ENCODE results near the gene PLXNC1.

The PLXNC1 gene

GRCh38 chr12:94150240-94151121 lies 2.1 kb downstream of the PLXNC1 start:
- H3K36me3 Mint-ChIP-seq (ENCODE audit: insufficient read depth), result peaks cover 7% of the 10 kb centered on the region
- DNase-seq (ENCODE audit: low spot score in 2 of 2), result peak; percentile 20 to 36
- peak overlapping the region; percentile 94 for H3K4me3 Mint-ChIP-seq
- no peaks in the 10 kb centered on the region for H3K9me3 Mint-ChIP-seq
- H3K27me3 Mint-ChIP-seq, result no peaks in the 10 kb centered on the region
- peaks cover 29% of the 10 kb centered on the region for H3K4me1 Mint-ChIP-seq
- H3K27ac Mint-ChIP-seq (ENCODE audit: low read depth), result peak overlapping the region; percentile 73
- peak; percentile 7 for ATAC-seq (replicated peaks; ENCODE audit: extremely low read depth, poor library complexity, severe bottlenecking)

- Mint-ChIP-seq H3K27me3 (no peaks in the 10 kb centered on the region), H3K4me1 (peaks cover 35% of the 10 kb centered on the region), H3K9me3 (no peaks in the 10 kb centered on the region), H3K36me3 (ENCODE audit: insufficient read depth) (peaks cover 7% of the 10 kb centered on the region), H3K4me3 (peak overlapping the region; percentile 94), H3K27ac (ENCODE audit: low read depth) (no peak overlapping the region)
- no peak for DNase-seq (ENCODE audit: low spot score in 2 of 2)
- no peak for ATAC-seq (replicated peaks; ENCODE audit: extremely low read depth, poor library complexity, severe bottlenecking)
Observed at GRCh38 chr12:94151582-94151981, 3.2 kb downstream of the PLXNC1 start.

GRCh38 chr12:94152292-94153078 lies 4.1 kb downstream of the PLXNC1 start:
- H3K27me3 Mint-ChIP-seq, result no peaks in the 10 kb centered on the region
- H3K9me3 Mint-ChIP-seq, result no peaks in the 10 kb centered on the region
- no peak for DNase-seq (ENCODE audit: low spot score in 2 of 2)
- H3K4me3 Mint-ChIP-seq, result no peak overlapping the region
- peak overlapping the region; percentile 12 for H3K27ac Mint-ChIP-seq (ENCODE audit: low read depth)
- no peak for ATAC-seq (replicated peaks; ENCODE audit: extremely low read depth, poor library complexity, severe bottlenecking)
- peaks cover 41% of the 10 kb centered on the region for H3K4me1 Mint-ChIP-seq
- H3K36me3 Mint-ChIP-seq (ENCODE audit: insufficient read depth), result peaks cover 5% of the 10 kb centered on the region

- DNase-seq (ENCODE audit: low spot score in 2 of 2), result no peak
- Mint-ChIP-seq H3K27me3 (no peaks in the 10 kb centered on the region), H3K4me1 (peaks cover 52% of the 10 kb centered on the region), H3K36me3 (ENCODE audit: insufficient read depth) (peaks cover 5% of the 10 kb centered on the region), H3K27ac (ENCODE audit: low read depth) (no peak overlapping the region), H3K4me3 (no peak overlapping the region), H3K9me3 (no peaks in the 10 kb centered on the region)
- ATAC-seq (replicated peaks; ENCODE audit: extremely low read depth, poor library complexity, severe bottlenecking), result no peak
Observed at GRCh38 chr12:94157181-94157580, 8.8 kb downstream of the PLXNC1 start.

GRCh38 chr12:94157981-94158411 lies 9.6 kb downstream of the PLXNC1 start:
- no peak for DNase-seq (ENCODE audit: low spot score in 2 of 2)
- H3K9me3 Mint-ChIP-seq, result no peaks in the 10 kb centered on the region
- H3K36me3 Mint-ChIP-seq (ENCODE audit: insufficient read depth), result peaks cover 5% of the 10 kb centered on the region
- H3K4me1 Mint-ChIP-seq, result peaks cover 51% of the 10 kb centered on the region
- ATAC-seq (replicated peaks; ENCODE audit: extremely low read depth, poor library complexity, severe bottlenecking), result no peak
- no peak overlapping the region for H3K27ac Mint-ChIP-seq (ENCODE audit: low read depth)
- H3K4me3 Mint-ChIP-seq, result no peak overlapping the region
- no peaks in the 10 kb centered on the region for H3K27me3 Mint-ChIP-seq

GRCh38 chr12:94158666-94159065 lies 10.3 kb downstream of the PLXNC1 start:
- Mint-ChIP-seq H3K9me3 (no peaks in the 10 kb centered on the region), H3K27me3 (no peaks in the 10 kb centered on the region), H3K27ac (ENCODE audit: low read depth) (no peak overlapping the region), H3K4me3 (no peak overlapping the region), H3K36me3 (ENCODE audit: insufficient read depth) (peaks cover 5% of the 10 kb centered on the region), H3K4me1 (peaks cover 44% of the 10 kb centered on the region)
- ATAC-seq (replicated peaks; ENCODE audit: extremely low read depth, poor library complexity, severe bottlenecking) (no peak), DNase-seq (ENCODE audit: low spot score in 2 of 2) (no peak)

GRCh38 chr12:94162108-94162507 lies 13.7 kb downstream of the PLXNC1 start:
- H3K4me1 Mint-ChIP-seq, result peaks cover 37% of the 10 kb centered on the region
- H3K4me3 Mint-ChIP-seq, result no peak overlapping the region
- no peaks in the 10 kb centered on the region for H3K9me3 Mint-ChIP-seq
- no peak for ATAC-seq (replicated peaks; ENCODE audit: extremely low read depth, poor library complexity, severe bottlenecking)
- no peaks in the 10 kb centered on the region for H3K27me3 Mint-ChIP-seq
- DNase-seq (ENCODE audit: low spot score in 2 of 2), result no peak
- peaks cover 5% of the 10 kb centered on the region for H3K36me3 Mint-ChIP-seq (ENCODE audit: insufficient read depth)
- no peak overlapping the region for H3K27ac Mint-ChIP-seq (ENCODE audit: low read depth)

GRCh38 chr12:94163850-94164249 lies 15.5 kb downstream of the PLXNC1 start:
- no peak overlapping the region for H3K27ac Mint-ChIP-seq (ENCODE audit: low read depth)
- no peaks in the 10 kb centered on the region for H3K9me3 Mint-ChIP-seq
- DNase-seq (ENCODE audit: low spot score in 2 of 2) (no peak), ATAC-seq (replicated peaks; ENCODE audit: extremely low read depth, poor library complexity, severe bottlenecking) (no peak)
- H3K36me3 Mint-ChIP-seq (ENCODE audit: insufficient read depth), result peaks cover 2% of the 10 kb centered on the region
- no peak overlapping the region for H3K4me3 Mint-ChIP-seq
- H3K27me3 Mint-ChIP-seq, result no peaks in the 10 kb centered on the region
- H3K4me1 Mint-ChIP-seq, result peaks cover 35% of the 10 kb centered on the region

- Mint-ChIP-seq H3K4me3 (no peak overlapping the region), H3K27ac (ENCODE audit: low read depth) (no peak overlapping the region), H3K27me3 (no peaks in the 10 kb centered on the region), H3K9me3 (no peaks in the 10 kb centered on the region), H3K36me3 (ENCODE audit: insufficient read depth) (peaks cover 2% of the 10 kb centered on the region), H3K4me1 (peaks cover 31% of the 10 kb centered on the region)
- ATAC-seq (replicated peaks; ENCODE audit: extremely low read depth, poor library complexity, severe bottlenecking) (no peak), DNase-seq (ENCODE audit: low spot score in 2 of 2) (no peak)
Observed at GRCh38 chr12:94165138-94165537, 16.8 kb downstream of the PLXNC1 start.

GRCh38 chr12:94165670-94166364 lies 17.4 kb downstream of the PLXNC1 start:
- H3K4me3 Mint-ChIP-seq, result no peak overlapping the region
- peaks cover 7% of the 10 kb centered on the region for H3K36me3 Mint-ChIP-seq (ENCODE audit: insufficient read depth)
- no peak for ATAC-seq (replicated peaks; ENCODE audit: extremely low read depth, poor library complexity, severe bottlenecking)
- DNase-seq (ENCODE audit: low spot score in 2 of 2), result no peak
- H3K27ac Mint-ChIP-seq (ENCODE audit: low read depth), result no peak overlapping the region
- no peaks in the 10 kb centered on the region for H3K9me3 Mint-ChIP-seq
- no peaks in the 10 kb centered on the region for H3K27me3 Mint-ChIP-seq
- peaks cover 35% of the 10 kb centered on the region for H3K4me1 Mint-ChIP-seq

GRCh38 chr12:94167071-94167755 lies 18.8 kb downstream of the PLXNC1 start:
- peaks cover 10% of the 10 kb centered on the region for H3K36me3 Mint-ChIP-seq (ENCODE audit: insufficient read depth)
- no peaks in the 10 kb centered on the region for H3K27me3 Mint-ChIP-seq
- DNase-seq (ENCODE audit: low spot score in 2 of 2), result no peak
- no peak overlapping the region for H3K4me3 Mint-ChIP-seq
- H3K27ac Mint-ChIP-seq (ENCODE audit: low read depth), result no peak overlapping the region
- peaks cover 32% of the 10 kb centered on the region for H3K4me1 Mint-ChIP-seq
- no peak for ATAC-seq (replicated peaks; ENCODE audit: extremely low read depth, poor library complexity, severe bottlenecking)
- no peaks in the 10 kb centered on the region for H3K9me3 Mint-ChIP-seq
